ENCODE results near the gene HOATZ. TPM values are rescaled to one million over a fixed set of nuclear protein-coding genes. Genes with fewer than 3 reads are reported as not detected.

Gene HOATZ
- total RNA-seq, 2 experiments from 2014 or later: not detected

DNA sequence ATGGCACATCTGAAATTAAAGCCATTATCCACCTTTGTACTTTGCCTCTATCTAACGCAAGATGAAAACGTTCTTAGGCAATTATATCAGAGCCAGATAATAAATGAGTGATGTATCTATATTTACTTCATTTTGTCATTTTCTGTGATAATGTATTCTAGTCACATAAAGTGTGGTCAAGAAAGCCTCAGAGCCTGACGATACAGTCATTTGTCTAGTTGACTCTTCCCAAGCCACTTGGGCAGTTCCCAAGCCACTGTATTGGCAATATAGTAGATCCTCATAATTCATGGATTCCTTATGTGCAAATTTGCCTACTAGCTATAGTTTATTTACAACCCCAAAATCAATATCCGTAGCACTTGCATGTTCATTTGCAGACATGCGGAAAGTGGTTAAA lies 7.8 kb downstream of the HOATZ start:
- H3K36me3 ChIP-seq (ENCODE audit: insufficient read depth, low read length): no peaks in the 10 kb centered on the region
- H3K9me2 ChIP-seq (ENCODE audit: insufficient read depth, low read length): no peaks in the 10 kb centered on the region
- H3K4me1 ChIP-seq (ENCODE audit: insufficient read depth, low read length, poor library complexity, severe bottlenecking): no peaks in the 10 kb centered on the region
- no peak overlapping the region for H3K4me2 ChIP-seq (ENCODE audit: low read length)
- H2AFZ ChIP-seq (ENCODE audit: low read length): no peak overlapping the region
- no peaks in the 10 kb centered on the region for H3K79me2 ChIP-seq (ENCODE audit: insufficient read depth, low read depth, low read length)
- ChIA-PET POLR2A (interaction anchor here (0.7 kb wide), 1 partner anchor 58 kb away, joined by 3 read pairs; no protein-coding TSS in a partner anchor), CTCF (ENCODE audit: unreplicated experiment) (no interaction called here)
- BruUV-seq (replicated peaks): no TSS peak
- no peaks in the 10 kb centered on the region; the same call in 1 of the 2 replicates for H4K20me1 ChIP-seq (ENCODE audit: insufficient read depth, low read length)
- H3K4me3 ChIP-seq (ENCODE audit: low read depth, low read length, poor library complexity, severe bottlenecking): no peak overlapping the region
- DNase-seq (ENCODE audit: low spot score): no peak
- no peak overlapping the region for H3K27ac ChIP-seq (ENCODE audit: low read depth, low read length, poor library complexity, severe bottlenecking)
- TF ChIP-seq EZH2phosphoT487 (IDR thresholded peaks at IDR 0.05; ENCODE audit: borderline replicate concordance, low read depth, low read length): no peak
- TF ChIP-seq, protein P1, sequence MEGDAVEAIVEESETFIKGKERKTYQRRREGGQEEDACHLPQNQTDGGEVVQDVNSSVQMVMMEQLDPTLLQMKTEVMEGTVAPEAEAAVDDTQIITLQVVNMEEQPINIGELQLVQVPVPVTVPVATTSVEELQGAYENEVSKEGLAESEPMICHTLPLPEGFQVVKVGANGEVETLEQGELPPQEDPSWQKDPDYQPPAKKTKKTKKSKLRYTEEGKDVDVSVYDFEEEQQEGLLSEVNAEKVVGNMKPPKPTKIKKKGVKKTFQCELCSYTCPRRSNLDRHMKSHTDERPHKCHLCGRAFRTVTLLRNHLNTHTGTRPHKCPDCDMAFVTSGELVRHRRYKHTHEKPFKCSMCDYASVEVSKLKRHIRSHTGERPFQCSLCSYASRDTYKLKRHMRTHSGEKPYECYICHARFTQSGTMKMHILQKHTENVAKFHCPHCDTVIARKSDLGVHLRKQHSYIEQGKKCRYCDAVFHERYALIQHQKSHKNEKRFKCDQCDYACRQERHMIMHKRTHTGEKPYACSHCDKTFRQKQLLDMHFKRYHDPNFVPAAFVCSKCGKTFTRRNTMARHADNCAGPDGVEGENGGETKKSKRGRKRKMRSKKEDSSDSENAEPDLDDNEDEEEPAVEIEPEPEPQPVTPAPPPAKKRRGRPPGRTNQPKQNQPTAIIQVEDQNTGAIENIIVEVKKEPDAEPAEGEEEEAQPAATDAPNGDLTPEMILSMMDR (conservative IDR thresholded peaks at IDR 0.05; ENCODE audit: low read length): no peak
- intact Hi-C loops (cut with micrococcal nuclease; ENCODE audit: unreplicated experiment): no loop called here
- H3K9me3 ChIP-seq (ENCODE audit: low read length): no peaks in the 10 kb centered on the region

GRCh38 chr11:111523343-111523742 lies 8.8 kb downstream of the HOATZ start:
- H3K9me2 ChIP-seq (ENCODE audit: insufficient read depth, low read length): no peaks in the 10 kb centered on the region
- POLR2A ChIA-PET: interaction anchor here (0.6 kb wide), 2 partner anchors 39 to 1680 kb away, joined by 3 to 4 read pairs; no protein-coding TSS in a partner anchor
- H3K79me2 ChIP-seq (ENCODE audit: insufficient read depth, low read depth, low read length): no peaks in the 10 kb centered on the region
- no TSS peak for BruUV-seq (replicated peaks)
- no peak overlapping the region for H3K4me3 ChIP-seq (ENCODE audit: low read depth, low read length, poor library complexity, severe bottlenecking)
- H3K36me3 ChIP-seq (ENCODE audit: insufficient read depth, low read length): no peaks in the 10 kb centered on the region
- H4K20me1 ChIP-seq (ENCODE audit: insufficient read depth, low read length): no peaks in the 10 kb centered on the region; the same call in 1 of the 2 replicates
- no peak overlapping the region for H3K27ac ChIP-seq (ENCODE audit: low read depth, low read length, poor library complexity, severe bottlenecking)
- no peak for DNase-seq (ENCODE audit: low spot score)
- H2AFZ ChIP-seq (ENCODE audit: low read length): no peak overlapping the region
- no peak overlapping the region for H3K4me2 ChIP-seq (ENCODE audit: low read length)
- intact Hi-C loops (cut with micrococcal nuclease; ENCODE audit: unreplicated experiment): no loop called here
- H3K9me3 ChIP-seq (ENCODE audit: low read length): no peaks in the 10 kb centered on the region
- no peaks in the 10 kb centered on the region for H3K4me1 ChIP-seq (ENCODE audit: insufficient read depth, low read length, poor library complexity, severe bottlenecking)
- TF ChIP-seq, protein P1 (conservative IDR thresholded peaks at IDR 0.05; ENCODE audit: low read length): no peak
- no peak for TF ChIP-seq EZH2phosphoT487 (IDR thresholded peaks at IDR 0.05; ENCODE audit: borderline replicate concordance, low read depth, low read length)
- CTCF ChIA-PET (ENCODE audit: unreplicated experiment): no interaction called here

GRCh38 chr11:111524056-111524455 lies 9.5 kb downstream of the HOATZ start:
- intact Hi-C loops (cut with micrococcal nuclease; ENCODE audit: unreplicated experiment): no loop called here
- ChIA-PET CTCF (ENCODE audit: unreplicated experiment) (no interaction called here), POLR2A (no interaction called here)
- Histone ChIP-seq H3K27ac (ENCODE audit: low read depth, low read length, poor library complexity, severe bottlenecking) (no peak overlapping the region), H3K9me2 (ENCODE audit: insufficient read depth, low read length) (no peaks in the 10 kb centered on the region), H2AFZ (ENCODE audit: low read length) (no peak overlapping the region), H4K20me1 (ENCODE audit: insufficient read depth, low read length) (no peaks in the 10 kb centered on the region), H3K79me2 (ENCODE audit: insufficient read depth, low read depth, low read length) (no peaks in the 10 kb centered on the region), H3K4me2 (ENCODE audit: low read length) (no peak overlapping the region), H3K36me3 (ENCODE audit: insufficient read depth, low read length) (no peaks in the 10 kb centered on the region), H3K4me3 (ENCODE audit: low read depth, low read length, poor library complexity, severe bottlenecking) (no peak overlapping the region), H3K9me3 (ENCODE audit: low read length) (no peaks in the 10 kb centered on the region), H3K4me1 (ENCODE audit: insufficient read depth, low read length, poor library complexity, severe bottlenecking) (no peaks in the 10 kb centered on the region)
- no TSS peak for BruUV-seq (replicated peaks)
- DNase-seq (ENCODE audit: low spot score): no peak
- no peak for TF ChIP-seq EZH2phosphoT487 (IDR thresholded peaks at IDR 0.05; ENCODE audit: borderline replicate concordance, low read depth, low read length)
- TF ChIP-seq, protein P1 (conservative IDR thresholded peaks at IDR 0.05; ENCODE audit: low read length): no peak

Data from OCI-LY7 (cell line).